Ovary (tissue), 3 donors: Measurements from ENCODE around the gene TSHZ2.

Source experiments
- CTCF ChIP-seq, 3 donors: fragments of 450-650 bp in 2 of 3; fragments of 200-600 bp in 1 of 3; IDR thresholded peaks; one replicate each; pipeline versions ENCODE4 v1.5.1 to v1.8.0; 2016 to 2022; ENCODE audit warnings: antibody characterized with exemption in 3 of 3, mild to moderate bottlenecking in 1 of 3
- EP300 ChIP-seq: sonication (generic); formaldehyde crosslinking; IDR thresholded peaks from one replicate; pipeline ENCODE4 v1.6.1; 2017; ENCODE audit warnings: antibody characterized with exemption
- POLR2A ChIP-seq: fragments of 450-650 bp; IDR thresholded peaks from one replicate; pipeline ENCODE4 v1.6.1; 2017; ENCODE audit warnings: antibody characterized with exemption, mild to moderate bottlenecking, moderate library complexity
- donor health status: DM: no; HTN: no; CAD: no.

GRCh38 chr20:53344891-53345290 is 372.7 kb downstream of the TSHZ2 start:
- TF ChIP-seq CTCF (IDR thresholded peaks at IDR 0.05) (no peak), POLR2A (no peak), EP300 (no peak)
